HepG2 (cell line): Measurements from ENCODE around the gene CNTN4. TPM values are rescaled to one million over a fixed set of nuclear protein-coding genes. Genes with fewer than 3 reads are reported as not detected.

Experiments used
- ATAC-seq: fragments of 200-7000 bp; cut with Tn5 transposase; 3 replicates; pipeline ENCODE4 v1.9.1; 2020; ENCODE audit warnings: mild to moderate bottlenecking, moderate library complexity
- BruUV-seq: library from RNA; stranded (reverse); fragments of 400-500 nt; replicated peaks from 2 replicates; lab custom pipeline; 2021; lab: Mats Ljungman, UMichigan
- CTCF ChIA-PET: fragments of 300-600 bp; formaldehyde crosslinking; extraction: SDS; loops from one replicate; lab custom pipeline; 2021; ENCODE audit warnings: low total read pairs, inconsistent platforms, low intra/inter-chr PET ratio; lab: Yijun Ruan, JAX
- POLR2A ChIA-PET: fragments of 350-600 bp; sonication (Branson Sonifier 250); formaldehyde crosslinking; loops from one replicate; lab custom pipeline; 2020; ENCODE audit warnings: antibody characterized with exemption, inconsistent platforms; lab: Yijun Ruan, JAX
- DNase-seq: peaks from one replicate; pipeline ENCODE4 v3.0.0-alpha.2; 2015; ENCODE audit warnings: low spot score
- FAIRE-seq: peaks from 3 replicates; lab custom pipeline; 2011; peaks lifted over from hg19 to GRCh38; lab: Jason Lieb, UNC
- H2AFZ ChIP-seq: one replicate; pipeline ENCODE4 v1.6.1; 2011; ENCODE audit warnings: low read length, inconsistent platforms
- H3K27ac ChIP-seq: fragments of 300-600 bp; 3 replicates; pipeline ENCODE4 v1.8.0; 2011; ENCODE audit warnings: mixed run types, mild to moderate bottlenecking, mixed read lengths, low read length, inconsistent platforms; ENCODE audit not compliant: insufficient read depth; ENCODE audit errors: extremely low read length
- H3K27me3 ChIP-seq, 2 experiments: fragments of 200-600 bp in 1 of 2; 2 replicates in 1 of 2; 3 replicates in 1 of 2; pipeline versions ENCODE4 v1.6.0 to v1.8.0; 2011; ENCODE audit warnings: low read length in 2 of 2, mild to moderate bottlenecking in 2 of 2, moderate library complexity in 2 of 2, inconsistent platforms in 1 of 2; ENCODE audit not compliant: insufficient read depth in 2 of 2, control insufficient read depth in 1 of 2
- H3K36me3 ChIP-seq, 2 experiments: fragments of 200-600 bp in 1 of 2; replicated peaks in 1 of 2; 2 replicates in 1 of 2; 3 replicates in 1 of 2; pipeline versions ENCODE4 v1.5.1 to v1.8.0; 2011; ENCODE audit warnings: low read length in 2 of 2, inconsistent platforms in 1 of 2; ENCODE audit not compliant: insufficient read depth in 2 of 2, control insufficient read depth in 1 of 2
- H3K4me1 ChIP-seq: 2 replicates; pipeline ENCODE4 v1.5.1; 2012; ENCODE audit warnings: low read length, inconsistent platforms; ENCODE audit not compliant: insufficient read depth
- H3K4me2 ChIP-seq: 2 replicates; pipeline ENCODE4 v1.6.0; 2011; ENCODE audit warnings: low read depth, low read length, inconsistent platforms
- H3K4me3 ChIP-seq, 3 experiments: fragments of 200-600 bp in 1 of 3; sonication (generic), shearing (Covaris generic) in 1 of 3; replicated peaks in 1 of 3; 2 replicates each; pipeline ENCODE4 v1.5.1; 2011 to 2016; ENCODE audit warnings: low read length in 3 of 3, inconsistent platforms in 2 of 3, low read depth in 2 of 3, mild to moderate bottlenecking in 2 of 3, control low read depth in 1 of 3, mixed read lengths in 1 of 3; ENCODE audit not compliant: insufficient read depth in 1 of 3
- H3K79me2 ChIP-seq: one replicate; pipeline ENCODE4 v1.6.1; 2011; ENCODE audit warnings: low read length, inconsistent platforms; ENCODE audit not compliant: insufficient read depth
- H3K9ac ChIP-seq: 2 replicates; pipeline ENCODE4 v1.6.0; 2011; ENCODE audit warnings: mild to moderate bottlenecking, low read depth, low read length, inconsistent platforms; ENCODE audit not compliant: insufficient read depth
- H3K9me3 ChIP-seq: 2 replicates; pipeline ENCODE4 v1.5.1; 2012; ENCODE audit warnings: mild to moderate bottlenecking, low read length
- H4K20me1 ChIP-seq: 2 replicates; pipeline ENCODE4 v1.6.0; 2011; ENCODE audit warnings: inconsistent platforms, mild to moderate bottlenecking, low read length, moderate library complexity; ENCODE audit not compliant: insufficient read depth
- EHMT2 ChIP-seq: fragments of 200-600 bp; sonication (generic); IDR thresholded peaks from 2 replicates; pipeline ENCODE4 v1.7.0; 2017; ENCODE audit warnings: antibody characterized with exemption, low read depth, low read length, borderline replicate concordance
- HDAC2 ChIP-seq: sonication (generic); formaldehyde crosslinking; IDR thresholded peaks from 2 replicates; pipeline ENCODE4 v1.4.0; 2020; ENCODE audit warnings: missing genetic modification reagents
- HNRNPLL ChIP-seq: fragments of 200-400 bp; formaldehyde crosslinking; IDR thresholded peaks from 2 replicates; pipeline ENCODE4 v1.6.1; 2017; ENCODE audit warnings: mild to moderate bottlenecking, low read depth, low read length; ENCODE audit not compliant: poor library complexity, severe bottlenecking
- NPAS2 ChIP-seq: sonication (generic); formaldehyde crosslinking; IDR thresholded peaks from 2 replicates; pipeline ENCODE4 v1.8.0; 2022; ENCODE audit warnings: mild to moderate bottlenecking, missing genetic modification reagents, borderline replicate concordance
- RELA ChIP-seq: sonication (generic); formaldehyde crosslinking; IDR thresholded peaks from 2 replicates; pipeline ENCODE4 v1.4.0; 2020; ENCODE audit warnings: missing genetic modification reagents
- SIN3A ChIP-seq: IDR thresholded peaks from 2 replicates; pipeline ENCODE4 v1.6.1; 2011; ENCODE audit warnings: low read depth, mild to moderate bottlenecking, control low read depth, low read length, borderline replicate concordance
- TGIF2 ChIP-seq: IDR thresholded peaks from 2 replicates; pipeline ENCODE4 v1.6.1; 2016; ENCODE audit warnings: control low read depth, missing compliant biosample characterization
- XBP1 ChIP-seq: sonication (generic); formaldehyde crosslinking; IDR thresholded peaks from 2 replicates; pipeline ENCODE4 v1.5.0; 2020; ENCODE audit warnings: missing genetic modification reagents
- ZFP62 ChIP-seq: sonication (generic); formaldehyde crosslinking; IDR thresholded peaks from 2 replicates; pipeline ENCODE4 v1.4.0; 2020; ENCODE audit warnings: missing genetic modification reagents
- ZNF569 ChIP-seq: sonication (generic); formaldehyde crosslinking; IDR thresholded peaks from 2 replicates; pipeline ENCODE4 v1.5.0; 2020; ENCODE audit warnings: mild to moderate bottlenecking, missing genetic modification reagents, moderate library complexity, borderline replicate concordance
- ZSCAN25 ChIP-seq: sonication (generic); formaldehyde crosslinking; IDR thresholded peaks from 2 replicates; pipeline ENCODE4 v1.8.0; 2022; ENCODE audit warnings: mild to moderate bottlenecking, missing genetic modification reagents
- WGBS: methylation state at CpG from one replicate; pipeline ENCODE4 v1.1.6; 2017; ENCODE audit warnings: low lambda C conversion rate; 5-methylcytosine and 5-hydroxymethylcytosine counted together
- in situ Hi-C: cut with HindIII; loops from 2 replicates; pipeline ENCODE4 v1.10.0; 2017; ENCODE audit warnings: low pct_unique_long_range_greater_than_20kb; ENCODE audit not compliant: extremely low pct_ligation_motif_present
- intact Hi-C: fragments of 100-400 bp; cut with micrococcal nuclease; formaldehyde crosslinking; loops from one replicate; pipeline ENCODE4 v1.10.0; 2022; ENCODE audit not compliant: unreplicated experiment
- polyA plus RNA-seq, 8 experiments: library from polyadenylated mRNA; depleted of rRNA in 3 of 8; stranded (reverse) in 7 of 8; unstranded in 1 of 8; fragments of >200 nt; fragmentation: Illumina TruSeq in 4 of 8; extraction: Trizol in 4 of 8; gene quantifications; 2 replicates each; pipeline versions ENCODE4 v1.2.1 to v1.2.3, GENCODE V29; 2011 to 2016; ENCODE audit warnings: low read depth in 4 of 8, missing spikeins in 1 of 8, mixed read lengths in 1 of 8; ENCODE audit not compliant: insufficient read depth in 1 of 8
- total RNA-seq, 5 experiments: library from RNA; depleted of rRNA; stranded (reverse); fragments of >200 nt; fragmentation: Illumina TruSeq; extraction: Trizol; gene quantifications; 2 replicates each; pipeline ENCODE4 v1.2.3, GENCODE V29; 2016; ENCODE audit warnings: low read depth in 1 of 5
- TF ChIP-seq, protein P1 (sequence below): sonication (generic); formaldehyde crosslinking; IDR thresholded peaks from 2 replicates; pipeline ENCODE4 v1.5.1; 2020; ENCODE audit warnings: missing genetic modification reagents, mild to moderate bottlenecking, borderline replicate concordance
- TF ChIP-seq, protein P2 (sequence below): sonication (generic); formaldehyde crosslinking; IDR thresholded peaks from 2 replicates; pipeline ENCODE4 v1.4.0; 2020; ENCODE audit warnings: missing genetic modification reagents, borderline replicate concordance
- TF ChIP-seq, protein P3 (sequence below): sonication (generic); formaldehyde crosslinking; IDR thresholded peaks from 2 replicates; pipeline ENCODE4 v1.5.0; 2020; ENCODE audit warnings: missing genetic modification reagents
- TF ChIP-seq, protein P4 (sequence below), 2 experiments: sonication (generic) in 1 of 2; formaldehyde crosslinking in 1 of 2; IDR thresholded peaks; 2 replicates each; pipeline versions ENCODE4 v1.5.1 to v1.6.1; 2011 to 2020; ENCODE audit warnings: borderline replicate concordance in 1 of 2, low read depth in 1 of 2, low read length in 1 of 2, mild to moderate bottlenecking in 1 of 2, missing genetic modification reagents in 1 of 2, moderate library complexity in 1 of 2

The CNTN4 gene
- total and polyA plus RNA-seq, 2 of the 13 experiments (the other 11 are each of a cell fraction or from before 2014, with no cell fraction given): 0.01 to 0.13 TPM

DNA sequence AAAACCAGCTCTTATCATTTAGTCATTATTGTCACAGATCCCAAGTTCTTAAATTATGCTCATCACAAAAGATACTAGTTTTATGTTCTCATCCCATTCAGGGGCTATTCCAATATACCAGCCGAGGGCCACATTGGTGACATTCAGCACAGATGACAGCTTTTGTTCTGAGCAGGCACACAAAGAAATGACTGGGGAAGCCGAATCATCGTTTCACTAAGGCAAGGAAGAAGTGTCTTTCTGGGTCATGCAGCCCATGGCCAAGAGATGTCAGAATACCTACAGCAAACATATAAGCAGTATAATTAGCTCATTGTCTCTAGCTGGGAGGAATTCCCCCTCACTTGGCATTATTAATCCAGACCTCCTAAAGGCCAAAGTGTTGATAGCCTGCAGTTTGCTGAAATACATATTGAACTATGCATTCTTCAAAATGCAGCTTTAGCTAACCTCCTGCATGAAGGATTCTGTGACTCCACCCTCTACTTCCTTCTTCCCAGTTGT lies 100.2 kb downstream of the CNTN4 start:
- ATAC-seq (no peak), DNase-seq (no peak), FAIRE-seq (no peak)
- Histone ChIP-seq H3K27me3 (no peaks in the 10 kb centered on the region), H3K9ac (no peak overlapping the region), H3K9me3 (peaks cover 55% of the 10 kb centered on the region), H3K4me1 (no peaks in the 10 kb centered on the region), H3K79me2 (no peaks in the 10 kb centered on the region), H3K4me3 (no peak overlapping the region), H3K36me3 (no peaks in the 10 kb centered on the region), H2AFZ (no peak overlapping the region), H4K20me1 (no peaks in the 10 kb centered on the region), H3K4me2 (no peak overlapping the region), H3K27ac (no peak overlapping the region)
- TF ChIP-seq, protein P1, sequence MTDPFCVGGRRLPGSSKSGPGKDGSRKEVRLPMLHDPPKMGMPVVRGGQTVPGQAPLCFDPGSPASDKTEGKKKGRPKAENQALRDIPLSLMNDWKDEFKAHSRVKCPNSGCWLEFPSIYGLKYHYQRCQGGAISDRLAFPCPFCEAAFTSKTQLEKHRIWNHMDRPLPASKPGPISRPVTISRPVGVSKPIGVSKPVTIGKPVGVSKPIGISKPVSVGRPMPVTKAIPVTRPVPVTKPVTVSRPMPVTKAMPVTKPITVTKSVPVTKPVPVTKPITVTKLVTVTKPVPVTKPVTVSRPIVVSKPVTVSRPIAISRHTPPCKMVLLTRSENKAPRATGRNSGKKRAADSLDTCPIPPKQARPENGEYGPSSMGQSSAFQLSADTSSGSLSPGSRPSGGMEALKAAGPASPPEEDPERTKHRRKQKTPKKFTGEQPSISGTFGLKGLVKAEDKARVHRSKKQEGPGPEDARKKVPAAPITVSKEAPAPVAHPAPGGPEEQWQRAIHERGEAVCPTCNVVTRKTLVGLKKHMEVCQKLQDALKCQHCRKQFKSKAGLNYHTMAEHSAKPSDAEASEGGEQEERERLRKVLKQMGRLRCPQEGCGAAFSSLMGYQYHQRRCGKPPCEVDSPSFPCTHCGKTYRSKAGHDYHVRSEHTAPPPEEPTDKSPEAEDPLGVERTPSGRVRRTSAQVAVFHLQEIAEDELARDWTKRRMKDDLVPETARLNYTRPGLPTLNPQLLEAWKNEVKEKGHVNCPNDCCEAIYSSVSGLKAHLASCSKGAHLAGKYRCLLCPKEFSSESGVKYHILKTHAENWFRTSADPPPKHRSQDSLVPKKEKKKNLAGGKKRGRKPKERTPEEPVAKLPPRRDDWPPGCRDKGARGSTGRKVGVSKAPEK: no peak
- no peak for TF ChIP-seq ZSCAN25
- TF ChIP-seq ZNF569 (CRISPR knock-in tag): no peak
- no peak for TF ChIP-seq HNRNPLL
- TF ChIP-seq, protein P2, sequence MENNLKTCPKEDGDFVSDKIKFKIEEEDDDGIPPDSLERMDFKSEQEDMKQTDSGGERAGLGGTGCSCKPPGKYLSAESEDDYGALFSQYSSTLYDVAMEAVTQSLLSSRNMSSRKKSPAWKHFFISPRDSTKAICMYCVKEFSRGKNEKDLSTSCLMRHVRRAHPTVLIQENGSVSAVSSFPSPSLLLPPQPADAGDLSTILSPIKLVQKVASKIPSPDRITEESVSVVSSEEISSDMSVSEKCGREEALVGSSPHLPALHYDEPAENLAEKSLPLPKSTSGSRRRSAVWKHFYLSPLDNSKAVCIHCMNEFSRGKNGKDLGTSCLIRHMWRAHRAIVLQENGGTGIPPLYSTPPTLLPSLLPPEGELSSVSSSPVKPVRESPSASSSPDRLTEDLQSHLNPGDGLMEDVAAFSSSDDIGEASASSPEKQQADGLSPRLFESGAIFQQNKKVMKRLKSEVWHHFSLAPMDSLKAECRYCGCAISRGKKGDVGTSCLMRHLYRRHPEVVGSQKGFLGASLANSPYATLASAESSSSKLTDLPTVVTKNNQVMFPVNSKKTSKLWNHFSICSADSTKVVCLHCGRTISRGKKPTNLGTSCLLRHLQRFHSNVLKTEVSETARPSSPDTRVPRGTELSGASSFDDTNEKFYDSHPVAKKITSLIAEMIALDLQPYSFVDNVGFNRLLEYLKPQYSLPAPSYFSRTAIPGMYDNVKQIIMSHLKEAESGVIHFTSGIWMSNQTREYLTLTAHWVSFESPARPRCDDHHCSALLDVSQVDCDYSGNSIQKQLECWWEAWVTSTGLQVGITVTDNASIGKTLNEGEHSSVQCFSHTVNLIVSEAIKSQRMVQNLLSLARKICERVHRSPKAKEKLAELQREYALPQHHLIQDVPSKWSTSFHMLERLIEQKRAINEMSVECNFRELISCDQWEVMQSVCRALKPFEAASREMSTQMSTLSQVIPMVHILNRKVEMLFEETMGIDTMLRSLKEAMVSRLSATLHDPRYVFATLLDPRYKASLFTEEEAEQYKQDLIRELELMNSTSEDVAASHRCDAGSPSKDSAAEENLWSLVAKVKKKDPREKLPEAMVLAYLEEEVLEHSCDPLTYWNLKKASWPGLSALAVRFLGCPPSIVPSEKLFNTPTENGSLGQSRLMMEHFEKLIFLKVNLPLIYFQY (CRISPR knock-in tag): no peak
- no peak for TF ChIP-seq EHMT2
- TF ChIP-seq, protein P3, sequence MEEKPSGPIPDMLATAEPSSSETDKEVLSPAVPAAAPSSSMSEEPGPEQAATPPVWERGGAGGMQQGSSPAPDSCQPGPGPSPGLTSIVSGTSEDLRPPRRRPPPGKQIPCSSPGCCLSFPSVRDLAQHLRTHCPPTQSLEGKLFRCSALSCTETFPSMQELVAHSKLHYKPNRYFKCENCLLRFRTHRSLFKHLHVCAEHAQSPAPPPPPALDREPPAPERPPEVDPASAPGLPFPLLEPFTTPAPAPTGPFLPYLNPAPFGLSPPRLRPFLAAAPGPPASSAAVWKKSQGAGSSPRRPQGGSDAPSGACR (CRISPR knock-in tag): no peak
- no peak for TF ChIP-seq RELA (CRISPR knock-in tag)
- no peak for TF ChIP-seq ZFP62 (CRISPR knock-in tag)
- TF ChIP-seq TGIF2: no peak
- TF ChIP-seq SIN3A: no peak
- no peak for TF ChIP-seq NPAS2
- no peak for TF ChIP-seq XBP1 (CRISPR knock-in tag)
- TF ChIP-seq, protein P4, sequence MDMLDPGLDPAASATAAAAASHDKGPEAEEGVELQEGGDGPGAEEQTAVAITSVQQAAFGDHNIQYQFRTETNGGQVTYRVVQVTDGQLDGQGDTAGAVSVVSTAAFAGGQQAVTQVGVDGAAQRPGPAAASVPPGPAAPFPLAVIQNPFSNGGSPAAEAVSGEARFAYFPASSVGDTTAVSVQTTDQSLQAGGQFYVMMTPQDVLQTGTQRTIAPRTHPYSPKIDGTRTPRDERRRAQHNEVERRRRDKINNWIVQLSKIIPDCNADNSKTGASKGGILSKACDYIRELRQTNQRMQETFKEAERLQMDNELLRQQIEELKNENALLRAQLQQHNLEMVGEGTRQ (IDR thresholded peaks at IDR 0.05; ENCODE audit: low read depth, low read length): no peak
- TF ChIP-seq, protein P4 (CRISPR knock-in tag; IDR thresholded peaks at IDR 0.05; ENCODE audit: borderline replicate concordance): no peak
- TF ChIP-seq HDAC2 (CRISPR knock-in tag): no peak
- in situ Hi-C loops (no loop called here), intact Hi-C loops (no loop called here)
- BruUV-seq: no TSS peak
- WGBS: 0% methylated on average over 3 of the region's 3 CpGs
- ChIA-PET CTCF (no interaction called here), POLR2A (no interaction called here)
